ENCODE data around the gene CTSD. TPM values are rescaled to one million over a fixed set of nuclear protein-coding genes. Genes with fewer than 3 reads are reported as not detected.

CTSD gene
- total RNA-seq, 6 experiments from 2014 or later = 212 to 240 (median 229) TPM

- TF ChIP-seq, protein P1, sequence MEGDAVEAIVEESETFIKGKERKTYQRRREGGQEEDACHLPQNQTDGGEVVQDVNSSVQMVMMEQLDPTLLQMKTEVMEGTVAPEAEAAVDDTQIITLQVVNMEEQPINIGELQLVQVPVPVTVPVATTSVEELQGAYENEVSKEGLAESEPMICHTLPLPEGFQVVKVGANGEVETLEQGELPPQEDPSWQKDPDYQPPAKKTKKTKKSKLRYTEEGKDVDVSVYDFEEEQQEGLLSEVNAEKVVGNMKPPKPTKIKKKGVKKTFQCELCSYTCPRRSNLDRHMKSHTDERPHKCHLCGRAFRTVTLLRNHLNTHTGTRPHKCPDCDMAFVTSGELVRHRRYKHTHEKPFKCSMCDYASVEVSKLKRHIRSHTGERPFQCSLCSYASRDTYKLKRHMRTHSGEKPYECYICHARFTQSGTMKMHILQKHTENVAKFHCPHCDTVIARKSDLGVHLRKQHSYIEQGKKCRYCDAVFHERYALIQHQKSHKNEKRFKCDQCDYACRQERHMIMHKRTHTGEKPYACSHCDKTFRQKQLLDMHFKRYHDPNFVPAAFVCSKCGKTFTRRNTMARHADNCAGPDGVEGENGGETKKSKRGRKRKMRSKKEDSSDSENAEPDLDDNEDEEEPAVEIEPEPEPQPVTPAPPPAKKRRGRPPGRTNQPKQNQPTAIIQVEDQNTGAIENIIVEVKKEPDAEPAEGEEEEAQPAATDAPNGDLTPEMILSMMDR (IDR thresholded peaks at IDR 0.05) = no peak
- Mint-ChIP-seq H3K4me1 (ENCODE audit: low read depth) (no peaks in the 10 kb centered on the region), H3K27me3 (ENCODE audit: insufficient read depth) (peaks cover 25% of the 10 kb centered on the region), H3K4me3 (no peak overlapping the region), H3K27ac (no peak overlapping the region), H3K36me3 (ENCODE audit: low read depth) (peaks cover 15% of the 10 kb centered on the region), H3K9me3 (peaks cover 22% of the 10 kb centered on the region)
- DNase-seq = no peak
Observed at GRCh38 chr11:1741741-1742140, 22.0 kb downstream of the CTSD start.

GRCh38 chr11:1740786-1741530, 22.8 kb downstream of the CTSD start:
- Mint-ChIP-seq H3K4me3 (no peak overlapping the region), H3K27ac (no peak overlapping the region), H3K27me3 (ENCODE audit: insufficient read depth) (peaks cover 28% of the 10 kb centered on the region), H3K4me1 (ENCODE audit: low read depth) (no peaks in the 10 kb centered on the region), H3K9me3 (peaks cover 26% of the 10 kb centered on the region), H3K36me3 (ENCODE audit: low read depth) (peaks cover 19% of the 10 kb centered on the region)
- DNase-seq = no peak
- TF ChIP-seq, protein P1 (IDR thresholded peaks at IDR 0.05) = no peak

DNA sequence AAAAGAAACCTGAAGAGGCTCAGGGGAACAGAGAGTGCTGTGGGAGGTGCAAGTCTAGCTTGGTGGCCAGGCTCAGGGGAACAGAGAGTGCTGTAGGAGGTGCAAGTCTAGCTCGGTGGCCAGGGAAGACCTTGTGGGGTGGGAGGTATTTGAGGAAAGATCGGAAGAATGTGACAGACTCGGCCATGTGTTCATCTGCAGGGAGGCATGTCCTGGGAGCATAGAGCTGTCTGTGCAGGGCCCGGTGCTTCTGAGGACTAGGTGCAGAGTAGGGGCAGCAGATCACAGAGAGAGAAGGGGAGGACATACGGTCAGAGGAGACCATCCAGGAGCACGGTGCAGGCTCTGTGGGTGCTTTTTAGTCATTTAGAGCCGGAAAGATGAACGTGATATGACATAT, 24.2 kb downstream of the CTSD start:
- Mint-ChIP-seq H3K27ac (no peak overlapping the region), H3K4me3 (no peak overlapping the region)
- TF ChIP-seq, protein P1 (IDR thresholded peaks at IDR 0.05) = no peak

GRCh38 chr11:1738380-1738779, 25.3 kb downstream of the CTSD start:
- TF ChIP-seq, protein P1 (IDR thresholded peaks at IDR 0.05) = no peak

More for the DNA sequence above, 24.2 kb downstream of the CTSD start:
- H3K4me1 Mint-ChIP-seq (ENCODE audit: low read depth) = no peaks in the 10 kb centered on the region
- H3K27me3 Mint-ChIP-seq (ENCODE audit: insufficient read depth) = peaks cover 32% of the 10 kb centered on the region
- peaks cover 31% of the 10 kb centered on the region for H3K9me3 Mint-ChIP-seq
- H3K36me3 Mint-ChIP-seq (ENCODE audit: low read depth) = peaks cover 22% of the 10 kb centered on the region
- no peak for DNase-seq

DNA sequence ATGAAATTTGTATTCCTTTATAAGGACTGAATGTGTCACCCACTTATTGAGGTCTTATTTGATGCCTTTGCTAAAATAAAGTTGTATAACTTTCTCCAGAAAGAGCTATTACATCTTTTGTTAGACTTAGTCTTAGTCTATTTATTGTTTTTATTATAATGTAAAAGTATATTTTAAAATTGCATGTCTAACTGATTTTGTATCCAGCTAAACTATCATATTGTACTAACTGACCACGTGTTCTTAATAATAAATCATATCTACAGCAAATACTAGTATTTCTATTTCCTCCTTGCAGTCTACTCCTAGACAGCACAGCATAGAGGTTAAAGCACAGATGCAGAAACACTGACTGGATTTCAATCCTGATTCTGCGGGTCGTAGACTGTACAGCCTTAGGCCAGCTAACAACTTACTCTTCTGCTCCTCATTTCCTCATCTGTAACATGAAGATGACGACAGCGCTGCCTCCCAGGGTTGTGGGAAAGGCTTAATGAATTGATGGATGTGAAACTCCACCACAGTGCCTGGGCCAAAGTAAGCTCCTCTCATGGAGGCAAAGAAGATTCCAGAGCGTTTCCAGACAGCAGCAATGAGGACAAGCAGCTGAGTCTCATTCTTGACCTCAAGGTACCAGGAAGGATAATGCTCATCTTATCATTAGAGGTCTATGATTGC, 26.5 kb downstream of the CTSD start:
- H3K27ac Mint-ChIP-seq = no peak overlapping the region
- no peak for DNase-seq
- no peaks in the 10 kb centered on the region for H3K4me1 Mint-ChIP-seq (ENCODE audit: low read depth)
- no peak overlapping the region for H3K4me3 Mint-ChIP-seq
- TF ChIP-seq, protein P1 (IDR thresholded peaks at IDR 0.05) = no peak
- peaks cover 22% of the 10 kb centered on the region for H3K36me3 Mint-ChIP-seq (ENCODE audit: low read depth)
- peaks cover 48% of the 10 kb centered on the region for H3K27me3 Mint-ChIP-seq (ENCODE audit: insufficient read depth)
- peaks cover 31% of the 10 kb centered on the region for H3K9me3 Mint-ChIP-seq

More at GRCh38 chr11:1738380-1738779, 25.3 kb downstream of the CTSD start:
- Mint-ChIP-seq H3K36me3 (ENCODE audit: low read depth) (peaks cover 22% of the 10 kb centered on the region), H3K27ac (no peak overlapping the region), H3K4me1 (ENCODE audit: low read depth) (no peaks in the 10 kb centered on the region), H3K4me3 (no peak overlapping the region), H3K27me3 (ENCODE audit: insufficient read depth) (peaks cover 41% of the 10 kb centered on the region), H3K9me3 (peaks cover 31% of the 10 kb centered on the region)
- DNase-seq = no peak
